ENCODE data around the gene TFF2. TPM values are rescaled to one million over a fixed set of nuclear protein-coding genes. Genes with fewer than 3 reads are reported as not detected.
A peak's percentile ranks its signal among the peaks of the same experiment; 100 is the strongest.

TFF2 gene
- total and polyA plus RNA-seq, 12 donors, result not detected

DNA sequence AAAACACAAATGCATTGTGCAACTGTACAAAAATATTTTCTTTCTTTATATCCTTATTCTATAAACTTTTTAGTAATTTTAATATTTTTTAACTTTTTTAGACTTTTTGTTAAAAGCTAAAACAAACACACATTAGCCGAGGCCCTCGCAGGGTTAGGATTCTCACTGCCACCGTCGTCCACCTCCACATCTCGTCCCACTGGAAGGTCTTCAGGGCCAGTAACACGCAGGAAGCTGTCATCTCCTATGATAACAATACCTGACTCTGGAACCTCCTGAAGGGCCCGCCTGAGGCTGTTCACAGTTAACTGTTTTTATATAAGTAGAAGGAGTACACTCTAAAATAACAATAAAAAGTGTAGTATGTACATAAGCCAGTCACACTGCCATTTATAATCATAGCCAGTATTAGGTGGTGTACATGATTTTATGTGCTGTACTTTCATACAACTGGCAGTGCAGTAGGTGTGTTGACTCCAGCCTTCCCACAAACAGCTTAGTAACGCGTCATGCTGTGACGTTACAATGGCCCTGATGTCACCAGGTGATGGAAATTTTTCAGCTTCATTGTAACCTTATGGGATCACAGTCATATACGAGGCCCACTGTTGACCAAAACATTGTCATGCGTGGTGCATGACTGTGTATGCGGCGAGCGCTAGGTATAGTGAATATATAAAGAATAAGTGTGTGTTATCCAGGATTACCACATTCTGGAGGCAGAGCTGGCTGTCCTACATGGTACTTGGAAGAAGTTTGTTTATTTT is 8.8 kb downstream of the TFF2 start:
- Histone ChIP-seq H3K9me3 (no peaks in the 10 kb centered on the region), H3K4me3 (no peak overlapping the region), H3K27ac (no peak overlapping the region), H3K27me3 (peaks cover 0 to 21% (median 9%) of the 10 kb centered on the region in 7 donors), H3K4me1 (peaks cover 0 to 7% (median 0%) of the 10 kb centered on the region in 9 donors), H3K36me3 (no peaks in the 10 kb centered on the region)
- intact Hi-C loops (cut with DNase I), result loop anchor here in 3 of 10 donors (10.0 kb wide), 2 partner anchors 93 to 103 kb away; no protein-coding TSS in a partner anchor
- DNase-seq (no peak), ATAC-seq (no peak)
- TF ChIP-seq, protein P1, sequence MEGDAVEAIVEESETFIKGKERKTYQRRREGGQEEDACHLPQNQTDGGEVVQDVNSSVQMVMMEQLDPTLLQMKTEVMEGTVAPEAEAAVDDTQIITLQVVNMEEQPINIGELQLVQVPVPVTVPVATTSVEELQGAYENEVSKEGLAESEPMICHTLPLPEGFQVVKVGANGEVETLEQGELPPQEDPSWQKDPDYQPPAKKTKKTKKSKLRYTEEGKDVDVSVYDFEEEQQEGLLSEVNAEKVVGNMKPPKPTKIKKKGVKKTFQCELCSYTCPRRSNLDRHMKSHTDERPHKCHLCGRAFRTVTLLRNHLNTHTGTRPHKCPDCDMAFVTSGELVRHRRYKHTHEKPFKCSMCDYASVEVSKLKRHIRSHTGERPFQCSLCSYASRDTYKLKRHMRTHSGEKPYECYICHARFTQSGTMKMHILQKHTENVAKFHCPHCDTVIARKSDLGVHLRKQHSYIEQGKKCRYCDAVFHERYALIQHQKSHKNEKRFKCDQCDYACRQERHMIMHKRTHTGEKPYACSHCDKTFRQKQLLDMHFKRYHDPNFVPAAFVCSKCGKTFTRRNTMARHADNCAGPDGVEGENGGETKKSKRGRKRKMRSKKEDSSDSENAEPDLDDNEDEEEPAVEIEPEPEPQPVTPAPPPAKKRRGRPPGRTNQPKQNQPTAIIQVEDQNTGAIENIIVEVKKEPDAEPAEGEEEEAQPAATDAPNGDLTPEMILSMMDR (IDR thresholded peaks at IDR 0.05), result no peak
- WGBS, 2 donors, result 82 to 88% methylated on average over 15 of the region's 15 CpGs

DNA sequence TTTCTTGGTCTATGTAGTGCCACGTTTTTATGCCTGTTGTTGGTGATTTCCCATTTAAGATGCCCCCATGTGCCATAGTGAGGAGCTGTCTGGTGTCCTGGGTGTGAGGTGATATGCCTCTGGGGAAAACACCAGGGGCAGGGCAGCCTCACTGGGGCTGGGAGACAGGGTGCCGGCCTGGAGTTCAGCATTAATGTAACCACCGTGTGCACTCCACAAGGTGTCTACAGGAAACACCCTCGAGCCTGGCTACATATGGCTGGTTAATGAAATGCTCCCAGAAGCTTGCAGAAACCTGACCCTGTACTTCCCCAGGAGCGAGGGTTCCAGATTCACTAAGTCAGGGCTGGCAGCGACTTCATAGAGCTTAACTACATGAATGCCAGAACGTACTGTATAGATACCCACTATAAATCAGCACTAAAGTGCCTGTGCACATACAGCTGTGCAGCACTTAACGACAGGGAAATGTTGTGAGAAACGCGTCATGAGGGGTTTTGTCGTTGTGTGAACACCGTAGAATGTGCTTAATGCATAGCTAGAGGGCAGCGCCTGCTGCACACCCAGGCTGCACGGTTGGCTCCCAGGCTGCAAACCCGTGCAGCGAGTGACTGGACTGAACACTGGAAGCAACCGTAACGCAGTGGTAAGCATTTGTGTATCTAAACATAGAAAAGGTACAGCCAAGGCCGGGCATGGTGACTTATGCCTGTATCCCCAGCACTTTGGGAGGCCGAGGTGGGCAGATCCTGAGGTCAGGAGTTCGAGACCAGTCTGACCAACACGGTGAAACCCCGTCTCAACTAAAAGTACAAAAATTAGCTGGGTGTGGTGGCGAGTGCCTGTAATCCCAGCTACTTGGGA is 10.4 kb downstream of the TFF2 start:
- H3K9me3 ChIP-seq, result no peaks in the 10 kb centered on the region
- peaks cover 0 to 7% (median 0%) of the 10 kb centered on the region in 9 donors for H3K4me1 ChIP-seq
- H3K4me3 ChIP-seq, result no peak overlapping the region
- TF ChIP-seq, protein P1 (IDR thresholded peaks at IDR 0.05), result no peak
- peaks cover 0 to 26% (median 10%) of the 10 kb centered on the region in 7 donors for H3K27me3 ChIP-seq
- WGBS, 2 donors, result 85 to 87% methylated on average over 24 of the region's 24 CpGs
- DNase-seq, result no peak
- intact Hi-C loops (cut with DNase I), result loop anchor here in 3 of 10 donors (10.0 kb wide), 2 partner anchors 94 to 104 kb away; no protein-coding TSS in a partner anchor
- H3K36me3 ChIP-seq, result no peaks in the 10 kb centered on the region
- no peak for ATAC-seq
- no peak overlapping the region for H3K27ac ChIP-seq

DNA sequence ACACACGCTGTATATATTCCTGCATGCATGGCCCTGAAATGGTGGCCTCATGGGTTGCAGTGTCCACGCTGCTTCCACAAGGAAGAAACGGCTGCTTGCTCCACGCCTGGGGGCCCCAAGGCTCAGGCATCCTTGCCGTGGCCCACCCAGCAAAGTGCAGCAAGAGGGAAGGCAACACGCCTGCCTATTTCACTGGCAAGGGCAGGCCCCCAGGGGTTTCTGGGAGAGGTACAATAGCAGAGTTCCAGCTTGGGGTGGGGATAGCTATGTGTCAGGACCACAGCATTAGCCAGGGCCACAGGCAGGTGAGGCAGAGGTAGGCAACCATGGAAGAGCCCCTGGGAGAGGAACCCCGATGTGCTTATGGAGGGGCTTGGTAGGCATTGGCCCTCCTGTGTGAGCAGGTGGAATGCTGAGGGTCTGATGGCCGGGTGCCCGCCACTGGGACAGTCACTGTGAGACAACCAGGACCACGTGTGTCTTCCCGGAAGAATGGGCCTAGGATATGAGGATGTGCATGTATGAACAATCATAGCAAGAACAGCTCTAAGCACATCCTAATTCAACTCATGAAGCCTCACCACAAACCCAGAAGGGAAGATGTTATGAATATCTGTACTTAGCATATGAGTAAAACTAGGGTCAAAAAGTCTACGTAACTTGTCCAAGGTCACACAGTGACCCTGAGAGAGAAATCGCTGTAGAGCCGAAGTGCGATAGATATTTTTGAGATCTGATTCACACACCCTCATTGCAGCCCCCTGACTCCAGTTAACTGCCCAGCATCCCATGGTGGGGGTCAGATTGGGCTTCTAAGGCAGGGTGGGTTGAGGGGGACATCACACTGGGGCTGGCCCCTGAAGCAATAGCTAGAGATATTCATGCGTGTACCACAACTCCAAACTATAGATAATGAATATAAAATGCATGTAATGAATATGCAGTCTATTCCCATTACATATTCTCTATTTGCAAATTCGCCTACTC is 11.8 kb downstream of the TFF2 start:
- WGBS, 2 donors, result 92 to 94% methylated on average over 17 of the region's 17 CpGs

More for the DNA sequence above, 11.8 kb downstream of the TFF2 start:
- Histone ChIP-seq H3K36me3 (no peaks in the 10 kb centered on the region), H3K27ac (no peak overlapping the region), H3K4me3 (no peak overlapping the region), H3K9me3 (no peaks in the 10 kb centered on the region), H3K27me3 (peaks cover 0 to 37% (median 15%) of the 10 kb centered on the region in 7 donors), H3K4me1 (peaks cover 0 to 7% (median 0%) of the 10 kb centered on the region in 9 donors)
- intact Hi-C loops (cut with DNase I), result loop anchor here in 2 of 10 donors (5.0 to 10.0 kb wide), 3 partner anchors 106 to 194 kb away; no protein-coding TSS in a partner anchor
- ATAC-seq (peak in 1 of 8 donors; percentile 28), DNase-seq (no peak)
- TF ChIP-seq, protein P1 (IDR thresholded peaks at IDR 0.05), result no peak

Measured in heart right ventricle (tissue), 16 donors.